GM12878 (cell line): ENCODE results near the gene SMAP1. TPM values are rescaled to one million over a fixed set of nuclear protein-coding genes. Genes with fewer than 3 reads are reported as not detected.

Experiments
- CBX3 ChIP-seq: fragments of 200-600 bp; sonication (generic); IDR thresholded peaks from 2 replicates; pipeline ENCODE4 v1.6.1; 2016; ENCODE audit warnings: low read depth, borderline replicate concordance
- DPF2 ChIP-seq: fragments of 450-650 bp; IDR thresholded peaks from 2 replicates; pipeline ENCODE4 v1.6.1; 2017; ENCODE audit warnings: mild to moderate bottlenecking
- ELK1 ChIP-seq: IDR thresholded peaks from 2 replicates; pipeline ENCODE4 v1.6.1; 2012; ENCODE audit warnings: low read depth, low read length, improper control_type of control experiment
- PBX3 ChIP-seq: IDR thresholded peaks from 2 replicates; pipeline ENCODE4 v1.6.1; 2011; ENCODE audit warnings: mild to moderate bottlenecking, low read depth, low read length, moderate library complexity; ENCODE audit not compliant: insufficient replicate concordance
- PML ChIP-seq: IDR thresholded peaks from 2 replicates; pipeline ENCODE4 v1.6.1; 2012; ENCODE audit warnings: low read length, inconsistent platforms
- STAT3 ChIP-seq: IDR thresholded peaks from 2 replicates; pipeline ENCODE4 v1.6.1; 2011; ENCODE audit warnings: low read depth, low read length, improper control_type of control experiment
- USF1 ChIP-seq: IDR thresholded peaks from 2 replicates; pipeline ENCODE4 v1.6.1; 2011; ENCODE audit warnings: borderline replicate concordance, low read depth, mild to moderate bottlenecking, moderate library complexity, mixed read lengths, low read length; ENCODE audit not compliant: insufficient read depth; ENCODE audit errors: extremely low read length
- ZBED1 ChIP-seq: IDR thresholded peaks from 2 replicates; pipeline ENCODE4 v1.6.1; 2016; ENCODE audit warnings: borderline replicate concordance
- ZNF217 ChIP-seq: fragments of 450-650 bp; IDR thresholded peaks from 2 replicates; pipeline ENCODE4 v1.6.1; 2017; ENCODE audit warnings: antibody characterized with exemption, mild to moderate bottlenecking
- polyA plus RNA-seq, 11 experiments: library from polyadenylated mRNA; depleted of rRNA in 4 of 11; unstranded in 6 of 11; stranded (reverse) in 5 of 11; fragments of >200 nt; fragmentation: Nextera tagmentation in 4 of 11; fragmentation: Illumina TruSeq in 1 of 11; extraction: Ambion mirVana in 4 of 11; extraction: Trizol in 1 of 11; gene quantifications; 1 replicate in 1 of 11; 2 replicates in 10 of 11; pipeline versions ENCODE4 v1.2.1 to v1.2.3, GENCODE V29; 2011 to 2016; ENCODE audit warnings: inconsistent platforms in 2 of 11, missing spikeins in 2 of 11, low read depth in 1 of 11
- total RNA-seq, 4 experiments: library from RNA; depleted of rRNA in 3 of 4; stranded (reverse); fragments of >200 nt in 3 of 4; fragmentation: Illumina TruSeq in 1 of 4; extraction: Trizol in 1 of 4; gene quantifications; 2 replicates each; pipeline versions ENCODE4 v1.2.1 to v1.2.3, GENCODE V29; 2013 to 2021

The SMAP1 gene
- total and polyA plus RNA-seq, 10 of the 15 experiments (the other 5 are each of a cell fraction or from before 2014, with no cell fraction given) = 13.7 to 33.9 (median 25.3) TPM

- TF ChIP-seq PBX3 (no peak), ELK1 (no peak), STAT3 (no peak), ZBED1 (no peak), ZNF217 (no peak), DPF2 (no peak), CBX3 (no peak), USF1 (no peak), PML (no peak)
These were observed 206.7 kb downstream of the SMAP1 start (continued) for GRCh38 chr6:70874181-70874913.
